Sigmoid colon (tissue), 4 donors: ENCODE results near the gene KLRK1.
"Not testable (repeated sequence)": the region's sequence is repeated elsewhere in the genome, so short reads cannot be mapped to it uniquely, and the experiment has no call there.

Experiments
- EP300 ChIP-seq, 4 donors: sonication (generic); formaldehyde crosslinking; IDR thresholded peaks; one replicate each; pipeline ENCODE4 v1.6.1; 2017; ENCODE audit warnings: antibody characterized with exemption in 4 of 4
- TF ChIP-seq, protein P1 (sequence below), 4 experiments: fragments of 450-650 bp in 3 of 4; fragments of 200-600 bp in 1 of 4; IDR thresholded peaks; one replicate each; pipeline ENCODE4 v1.5.1; 2016 to 2019; ENCODE audit warnings: antibody characterized with exemption in 4 of 4, mild to moderate bottlenecking in 3 of 4, moderate library complexity in 2 of 4

DNA sequence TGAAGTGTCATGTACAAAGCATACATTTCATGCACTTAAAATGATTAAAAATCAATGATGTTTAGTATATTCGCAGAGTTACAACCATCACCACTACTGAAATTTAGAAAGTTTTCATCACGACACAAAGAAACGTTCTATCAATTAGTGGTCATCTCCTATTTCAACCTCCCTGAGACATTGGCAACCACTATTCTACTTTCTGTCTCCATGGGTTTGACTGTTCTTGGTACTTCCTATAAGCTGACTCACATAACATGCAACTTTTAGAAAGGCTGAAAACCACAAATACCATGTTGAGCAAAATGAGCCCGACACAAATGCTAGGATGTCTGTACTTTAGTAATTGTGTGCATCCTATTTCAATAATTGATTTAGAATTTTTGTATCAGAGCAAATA is 40.8 kb upstream of the KLRK1 start:
- TF ChIP-seq, protein P1, sequence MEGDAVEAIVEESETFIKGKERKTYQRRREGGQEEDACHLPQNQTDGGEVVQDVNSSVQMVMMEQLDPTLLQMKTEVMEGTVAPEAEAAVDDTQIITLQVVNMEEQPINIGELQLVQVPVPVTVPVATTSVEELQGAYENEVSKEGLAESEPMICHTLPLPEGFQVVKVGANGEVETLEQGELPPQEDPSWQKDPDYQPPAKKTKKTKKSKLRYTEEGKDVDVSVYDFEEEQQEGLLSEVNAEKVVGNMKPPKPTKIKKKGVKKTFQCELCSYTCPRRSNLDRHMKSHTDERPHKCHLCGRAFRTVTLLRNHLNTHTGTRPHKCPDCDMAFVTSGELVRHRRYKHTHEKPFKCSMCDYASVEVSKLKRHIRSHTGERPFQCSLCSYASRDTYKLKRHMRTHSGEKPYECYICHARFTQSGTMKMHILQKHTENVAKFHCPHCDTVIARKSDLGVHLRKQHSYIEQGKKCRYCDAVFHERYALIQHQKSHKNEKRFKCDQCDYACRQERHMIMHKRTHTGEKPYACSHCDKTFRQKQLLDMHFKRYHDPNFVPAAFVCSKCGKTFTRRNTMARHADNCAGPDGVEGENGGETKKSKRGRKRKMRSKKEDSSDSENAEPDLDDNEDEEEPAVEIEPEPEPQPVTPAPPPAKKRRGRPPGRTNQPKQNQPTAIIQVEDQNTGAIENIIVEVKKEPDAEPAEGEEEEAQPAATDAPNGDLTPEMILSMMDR (IDR thresholded peaks at IDR 0.05): not testable (repeated sequence)
- TF ChIP-seq EP300 (IDR thresholded peaks at IDR 0.05): not testable (repeated sequence)
